ENCODE results near the gene ZBTB3.
A peak's percentile ranks its signal among the peaks of the same experiment; 100 is the strongest.
"Not testable (repeated sequence)": the region's sequence is repeated elsewhere in the genome, so short reads cannot be mapped to it uniquely, and the experiment has no call there.

ZBTB3 gene

GRCh38 chr11:62747475-62748160, 6.3 kb downstream of the ZBTB3 start:
- no peaks in the 10 kb centered on the region for H3K27me3 ChIP-seq (ENCODE audit: insufficient read depth, low read depth)
- no peak overlapping the region for H2AFZ ChIP-seq (ENCODE audit: low read depth)
- H3K4me3 ChIP-seq (IDR thresholded peaks at IDR 0.05; ENCODE audit: insufficient read depth, low read depth, low read length), result no peak overlapping the region
- H3K4me2 ChIP-seq, result no peak overlapping the region
- no peak for TF ChIP-seq CTCF (conservative IDR thresholded peaks at IDR 0.05; ENCODE audit: low read depth, low read length)
- no peak overlapping the region for H3K9ac ChIP-seq
- H3K4me1 ChIP-seq (ENCODE audit: low read depth, poor library complexity, severe bottlenecking), result no peaks in the 10 kb centered on the region
- H4K20me1 ChIP-seq (ENCODE audit: insufficient read depth), result no peaks in the 10 kb centered on the region
- H3K79me2 ChIP-seq (ENCODE audit: insufficient read depth, low read depth), result no peaks in the 10 kb centered on the region
- H3K27ac ChIP-seq, result no peak overlapping the region
- no peaks in the 10 kb centered on the region for H3K36me3 ChIP-seq (ENCODE audit: insufficient read depth)

- Histone ChIP-seq H3K9ac (no peak overlapping the region), H3K36me3 (ENCODE audit: insufficient read depth) (no peaks in the 10 kb centered on the region), H3K4me2 (no peak overlapping the region), H2AFZ (ENCODE audit: low read depth) (no peak overlapping the region), H4K20me1 (ENCODE audit: insufficient read depth) (no peaks in the 10 kb centered on the region), H3K4me3 (IDR thresholded peaks at IDR 0.05; ENCODE audit: insufficient read depth, low read depth, low read length) (no peak overlapping the region), H3K27me3 (ENCODE audit: insufficient read depth, low read depth) (no peaks in the 10 kb centered on the region), H3K4me1 (ENCODE audit: low read depth, poor library complexity, severe bottlenecking) (peaks cover 7% of the 10 kb centered on the region), H3K79me2 (ENCODE audit: insufficient read depth, low read depth) (no peaks in the 10 kb centered on the region; the same call in 1 of the 2 replicates), H3K27ac (no peak overlapping the region)
- TF ChIP-seq CTCF (conservative IDR thresholded peaks at IDR 0.05; ENCODE audit: low read depth, low read length), result no peak
Observed at GRCh38 chr11:62737196-62737595, 16.8 kb downstream of the ZBTB3 start.

- H3K79me2 ChIP-seq (ENCODE audit: insufficient read depth, low read depth), result peaks cover 21% of the 10 kb centered on the region
- H3K27ac ChIP-seq, result no peak overlapping the region; the same call in 1 of the 2 replicates
- no peak overlapping the region for H3K4me2 ChIP-seq
- no peaks in the 10 kb centered on the region for H3K27me3 ChIP-seq (ENCODE audit: insufficient read depth, low read depth)
- no peak overlapping the region for H3K4me3 ChIP-seq (IDR thresholded peaks at IDR 0.05; ENCODE audit: insufficient read depth, low read depth, low read length)
- no peaks in the 10 kb centered on the region for H4K20me1 ChIP-seq (ENCODE audit: insufficient read depth)
- H3K4me1 ChIP-seq (ENCODE audit: low read depth, poor library complexity, severe bottlenecking), result peaks cover 16% of the 10 kb centered on the region
- H3K36me3 ChIP-seq (ENCODE audit: insufficient read depth), result no peaks in the 10 kb centered on the region
- peak; percentile 38 for TF ChIP-seq CTCF (conservative IDR thresholded peaks at IDR 0.05; ENCODE audit: low read depth, low read length)
- no peak overlapping the region for H3K9ac ChIP-seq
- H2AFZ ChIP-seq (ENCODE audit: low read depth), result no peak overlapping the region
Observed at GRCh38 chr11:62732830-62733229, 21.1 kb downstream of the ZBTB3 start.

GRCh38 chr11:62730076-62730475, 23.9 kb downstream of the ZBTB3 start:
- H3K27me3 ChIP-seq (ENCODE audit: insufficient read depth, low read depth); H4K20me1 ChIP-seq (ENCODE audit: insufficient read depth); H2AFZ ChIP-seq (ENCODE audit: low read depth); H3K36me3 ChIP-seq (ENCODE audit: insufficient read depth); H3K4me3 ChIP-seq (IDR thresholded peaks at IDR 0.05; ENCODE audit: insufficient read depth, low read depth, low read length): not testable (repeated sequence)
- Histone ChIP-seq H3K9ac (peak overlapping the region; percentile 9; the same call in 1 of the 2 replicates), H3K27ac (peak overlapping the region; percentile 29; the same call in 1 of the 2 replicates), H3K79me2 (ENCODE audit: insufficient read depth, low read depth) (peaks cover 39% of the 10 kb centered on the region), H3K4me1 (ENCODE audit: low read depth, poor library complexity, severe bottlenecking) (peaks cover 16% of the 10 kb centered on the region), H3K4me2 (peak overlapping the region; percentile 82)

All from KMS-11 (cell line).